M059J (cell line): ENCODE measurements around the gene ZEB2. TPM values are rescaled to one million over a fixed set of nuclear protein-coding genes. Genes with fewer than 3 reads are reported as not detected.

Experiments used
- DNase-seq: peaks from one replicate; pipeline ENCODE4 v3.0.0-alpha.2; 2012; ENCODE audit warnings: low read depth
- total RNA-seq: library from RNA; depleted of rRNA; stranded (reverse); fragments of >200 nt; shearing (Covaris generic); gene quantifications from 2 replicates; pipeline ENCODE4 v1.2.3, GENCODE V29; 2014

The ZEB2 gene
- total RNA-seq, 1 experiment from 2014 or later, result 15.9 TPM

DNA sequence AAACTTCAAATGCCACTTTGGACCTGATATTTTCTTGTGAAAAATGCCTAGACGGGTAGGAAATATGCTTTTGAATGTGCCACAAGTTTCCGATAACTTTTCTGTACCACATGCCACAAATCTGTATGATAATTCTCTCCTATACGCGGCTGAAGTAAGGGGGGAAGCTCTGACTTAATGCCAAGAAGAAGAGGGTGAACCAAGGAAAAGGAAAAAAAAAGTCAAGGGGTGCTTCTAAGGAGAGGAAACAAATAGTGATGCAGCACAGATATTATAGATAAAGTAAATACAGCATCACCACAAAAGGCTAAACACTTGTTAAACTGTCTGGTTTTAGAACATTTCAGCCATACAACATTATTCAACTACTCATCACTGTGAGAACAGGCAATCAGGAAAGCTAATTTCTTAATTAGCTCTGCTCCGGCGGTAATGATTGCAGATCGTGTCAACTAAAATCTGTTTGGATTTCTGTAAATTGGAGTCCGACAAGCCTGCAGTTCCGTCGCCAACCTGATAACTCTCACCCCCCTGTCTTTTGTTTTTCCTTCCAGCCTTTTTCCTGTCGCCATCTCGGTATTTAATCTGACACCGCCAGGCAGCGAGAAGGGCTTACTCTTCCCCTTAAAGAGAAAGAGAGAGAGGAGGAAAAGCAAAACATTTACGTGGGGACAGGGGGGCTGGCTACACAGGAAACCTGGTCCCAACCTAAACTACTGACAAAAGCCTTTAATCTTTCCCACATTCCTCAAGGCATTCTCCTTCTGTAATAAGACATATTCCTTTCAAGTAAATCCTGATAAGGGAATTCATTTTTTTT is 67.5 kb downstream of the ZEB2 start:
- DNase-seq, result peak; percentile 34

DNA sequence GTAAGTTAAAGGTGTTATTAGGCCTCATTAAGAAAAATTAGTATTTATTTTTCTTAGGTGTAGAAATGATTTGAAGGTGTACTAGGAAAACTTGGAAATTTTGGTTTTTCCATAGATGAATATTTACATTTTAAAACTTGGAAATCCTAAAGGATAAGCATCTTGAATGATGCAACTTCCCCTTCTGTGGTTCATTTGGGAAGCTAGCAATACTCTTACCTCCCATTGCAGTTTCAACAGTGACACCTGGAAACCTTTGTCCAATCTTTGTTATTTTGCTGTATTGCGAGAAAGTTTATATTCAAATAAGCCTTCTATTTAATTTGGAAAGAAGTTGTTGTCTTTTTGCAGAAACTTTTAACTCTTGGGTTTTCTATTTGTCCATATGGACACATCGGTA is 68.5 kb downstream of the ZEB2 start:
- no peak for DNase-seq

DNA sequence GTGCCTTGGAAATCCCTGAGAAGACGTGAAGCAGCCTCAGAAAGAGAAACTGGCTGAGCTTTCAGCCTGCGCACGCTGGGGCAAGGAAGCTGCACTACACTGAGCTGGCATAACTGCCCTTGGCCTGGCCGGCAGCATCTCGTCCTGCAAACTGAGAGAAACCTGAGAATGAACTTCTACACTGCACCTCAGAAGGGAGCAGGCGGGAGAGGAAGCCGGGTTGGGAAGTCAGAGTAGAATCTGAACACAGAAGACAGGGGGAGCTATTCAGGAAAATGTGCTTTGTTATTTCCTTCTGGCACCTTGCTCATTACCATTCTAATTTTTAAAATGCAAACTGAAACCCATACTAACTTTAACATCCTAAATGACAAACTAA is 70.9 kb downstream of the ZEB2 start:
- no peak for DNase-seq

DNA sequence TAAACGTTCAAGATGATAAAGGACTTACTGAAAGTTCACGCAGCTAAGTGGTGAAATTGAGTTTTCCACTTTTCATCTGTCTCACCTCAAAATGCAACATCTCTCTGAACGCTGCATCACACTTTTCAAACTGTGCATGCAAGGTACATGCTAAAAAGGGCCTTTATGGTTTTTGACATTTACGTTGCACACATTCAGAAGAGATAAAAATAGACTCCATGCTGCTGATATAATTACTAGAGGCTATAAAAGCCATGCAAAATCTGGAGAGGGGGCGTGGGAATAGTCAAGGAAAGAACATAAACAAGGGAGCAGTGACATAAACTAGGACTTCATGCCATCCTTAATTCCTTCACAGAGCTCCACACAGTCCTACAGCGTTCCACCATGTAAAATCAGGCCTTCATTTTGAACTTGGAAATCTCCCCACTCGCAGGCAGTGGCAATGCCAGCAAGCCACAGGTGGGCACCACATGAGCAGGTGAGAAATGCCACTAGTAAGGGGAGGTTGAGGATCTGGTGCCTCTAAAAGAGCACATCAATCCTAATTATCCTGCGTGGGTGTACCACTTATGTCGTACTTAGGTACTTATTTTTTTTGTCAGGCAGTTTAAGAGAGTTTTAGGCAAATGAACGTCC is 71.4 kb downstream of the ZEB2 start:
- DNase-seq, result no peak

DNA sequence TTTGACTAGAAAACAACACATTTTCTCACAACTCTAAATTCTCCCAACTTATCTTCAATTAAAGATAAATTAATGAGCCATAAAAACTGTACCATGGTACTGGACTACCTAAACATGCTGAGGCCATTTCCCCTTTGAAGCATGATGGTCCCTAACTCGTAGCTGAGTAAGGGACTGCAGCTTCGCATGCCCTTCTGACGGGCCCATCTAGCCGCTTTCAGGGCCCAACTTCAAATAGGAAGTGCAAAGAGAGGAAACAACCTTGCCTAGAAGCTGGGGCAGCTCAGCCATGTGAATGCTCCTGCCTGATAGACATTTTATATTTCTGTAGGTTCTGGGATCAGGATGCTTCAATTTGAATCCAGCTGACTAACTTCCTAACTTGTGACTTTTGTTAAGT is 72.4 kb downstream of the ZEB2 start:
- DNase-seq, result no peak

DNA sequence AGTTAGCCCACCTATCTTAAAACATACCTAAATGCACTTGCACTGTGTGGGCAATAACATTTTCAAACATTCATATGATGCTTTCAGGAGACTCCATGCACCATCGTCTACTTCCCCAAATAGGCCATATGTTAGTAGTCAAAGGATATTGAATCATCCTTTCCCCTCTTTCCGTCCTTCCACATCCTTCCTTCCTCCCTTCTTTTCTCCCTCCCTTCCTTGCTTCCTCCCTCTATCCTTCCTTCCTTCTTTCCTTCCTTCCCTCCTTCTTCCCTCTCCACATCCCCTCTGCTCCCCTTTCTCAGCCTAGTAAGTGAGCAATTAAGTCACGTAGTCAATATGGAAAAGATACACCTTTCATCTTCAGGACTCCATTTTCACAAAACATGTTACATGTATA is 73.8 kb downstream of the ZEB2 start:
- DNase-seq, result no peak

DNA sequence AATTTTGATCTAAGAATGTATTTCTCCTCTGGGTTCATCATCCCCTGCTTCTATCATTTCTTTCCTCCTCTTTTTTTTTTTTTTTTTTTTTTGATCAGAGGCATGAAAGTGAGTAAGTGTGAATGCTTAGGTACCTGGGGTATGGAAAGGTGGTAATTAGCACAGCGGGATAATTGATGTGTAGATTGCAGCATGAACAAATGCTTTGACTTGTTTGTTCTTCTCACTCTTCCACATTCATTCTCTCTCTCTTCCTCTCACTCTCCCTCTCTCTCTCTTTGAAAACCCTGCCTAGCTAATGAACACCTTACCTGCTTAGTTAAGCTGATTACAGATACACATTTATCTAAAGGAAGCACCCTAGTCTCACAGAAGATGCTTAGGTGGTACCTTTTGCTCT is 74.7 kb downstream of the ZEB2 start:
- DNase-seq, result no peak

DNA sequence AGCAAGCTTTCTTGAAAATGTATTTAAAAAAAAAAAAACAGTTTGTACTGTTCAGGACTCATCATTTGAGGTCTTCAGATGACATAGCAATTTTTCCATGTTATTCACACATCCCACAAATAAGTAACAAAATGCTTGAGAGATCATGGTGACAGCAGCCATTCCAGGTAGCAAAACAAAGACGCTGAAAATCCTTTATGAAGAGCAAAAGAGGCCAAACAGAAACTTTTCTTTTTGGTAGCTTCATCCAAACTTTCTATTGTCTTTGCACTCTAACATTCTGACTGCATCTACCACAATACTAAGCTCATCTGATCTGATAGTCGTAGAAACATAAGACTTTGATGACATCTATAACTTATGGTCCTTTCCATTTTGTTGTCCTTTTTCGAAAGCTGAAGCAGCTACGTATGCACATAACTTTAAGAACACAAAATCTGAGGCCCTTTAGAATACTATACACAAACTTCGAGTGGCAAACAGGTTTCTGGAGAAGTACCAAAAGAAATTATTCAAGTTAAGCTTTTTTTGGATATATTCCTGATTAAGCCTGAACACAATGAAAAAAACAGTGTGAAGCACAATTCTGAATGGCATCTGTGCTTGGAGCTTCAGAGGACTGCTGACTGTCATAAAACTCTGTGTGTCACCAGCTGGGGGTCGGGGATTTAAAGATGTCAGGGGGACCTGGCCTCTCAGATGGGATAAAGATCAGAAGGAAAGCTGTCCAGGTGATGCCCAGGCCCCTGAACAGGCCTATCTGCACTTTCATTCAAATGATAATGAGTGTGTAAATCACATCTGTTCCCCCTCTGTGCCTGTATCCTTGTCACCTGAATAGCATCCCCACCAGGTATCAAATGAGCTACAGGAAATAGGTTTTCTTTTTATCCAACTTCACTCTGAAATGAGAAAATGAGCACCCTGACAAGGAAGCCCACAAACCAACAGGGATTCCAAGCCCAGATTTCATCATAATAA is 75.8 kb downstream of the ZEB2 start:
- DNase-seq, result no peak

DNA sequence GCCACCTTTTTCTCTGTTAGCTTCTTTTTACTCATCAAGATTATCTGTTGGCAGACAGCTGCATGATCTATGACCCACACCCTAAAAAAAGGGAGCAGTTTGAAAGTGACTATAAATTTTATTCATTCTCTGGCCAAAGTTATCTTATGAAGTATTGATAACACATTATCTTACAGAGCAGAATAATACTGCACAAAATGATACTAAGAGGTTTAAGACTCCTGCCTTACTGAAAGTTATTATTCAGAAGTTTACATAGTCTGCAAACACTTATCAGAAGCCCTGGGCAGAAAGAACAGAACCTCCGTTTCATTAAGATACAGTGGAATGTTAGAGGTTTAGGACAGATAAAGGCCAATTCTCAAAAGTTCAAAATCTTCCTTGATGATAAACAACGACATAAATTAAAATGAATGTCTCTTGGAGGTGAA is 78.2 kb downstream of the ZEB2 start:
- DNase-seq, result no peak

DNA sequence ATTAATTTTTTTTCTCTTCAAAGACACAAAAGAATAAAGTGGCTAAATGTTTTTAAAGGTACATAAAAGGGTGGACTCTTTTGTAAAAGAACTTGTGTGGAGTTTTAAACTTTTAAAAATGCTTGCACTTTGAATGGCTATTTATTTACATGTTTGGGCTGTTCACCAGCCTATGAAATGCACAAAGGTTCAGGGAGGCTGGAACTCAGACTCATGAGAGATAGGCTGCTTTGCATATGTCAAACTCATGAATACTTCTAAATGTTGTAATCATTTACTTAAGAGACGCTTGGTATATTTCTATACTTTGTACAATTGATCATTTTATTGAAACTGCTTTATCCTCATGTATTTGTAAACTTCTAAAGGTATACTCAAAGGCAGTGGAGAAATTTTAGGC is 79.9 kb downstream of the ZEB2 start:
- no peak for DNase-seq

DNA sequence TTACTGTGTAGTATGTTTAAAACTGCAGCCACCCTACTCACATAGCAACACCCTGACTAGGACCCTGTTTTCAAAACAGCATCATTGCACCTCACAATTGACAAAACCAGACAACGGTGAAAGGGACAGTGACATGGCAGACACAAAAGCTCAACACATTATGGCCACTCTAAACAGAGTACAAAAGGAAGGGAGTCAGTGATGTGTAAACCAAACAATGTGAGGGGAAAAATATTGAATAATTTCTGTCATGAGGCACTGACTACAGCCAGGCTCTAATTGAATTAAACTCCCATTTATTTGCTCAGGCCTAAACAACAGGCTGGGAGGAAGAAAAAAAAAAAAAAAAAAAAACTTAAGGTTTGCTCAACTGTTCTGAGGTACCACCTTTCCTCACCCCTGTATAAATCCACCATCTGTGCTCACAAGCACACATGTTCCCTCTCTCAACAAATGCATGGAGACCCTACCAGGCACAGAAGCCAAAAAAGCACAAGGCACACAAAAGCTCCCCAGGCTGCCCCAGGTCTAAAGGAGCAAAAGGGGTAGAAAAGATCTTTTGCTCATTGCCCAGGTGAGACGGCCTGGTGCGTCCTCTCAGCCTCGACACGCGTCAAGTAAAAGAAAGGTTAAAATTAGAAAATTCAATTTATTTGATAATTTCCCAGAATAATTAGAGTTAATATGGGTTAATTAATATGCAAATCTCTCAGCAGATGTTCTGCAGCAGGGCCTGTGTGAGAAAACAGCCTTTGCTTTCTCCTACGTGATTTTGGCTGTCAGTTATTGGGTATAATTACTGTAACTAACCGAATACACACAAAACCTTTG is 80.9 kb downstream of the ZEB2 start:
- DNase-seq, result no peak

DNA sequence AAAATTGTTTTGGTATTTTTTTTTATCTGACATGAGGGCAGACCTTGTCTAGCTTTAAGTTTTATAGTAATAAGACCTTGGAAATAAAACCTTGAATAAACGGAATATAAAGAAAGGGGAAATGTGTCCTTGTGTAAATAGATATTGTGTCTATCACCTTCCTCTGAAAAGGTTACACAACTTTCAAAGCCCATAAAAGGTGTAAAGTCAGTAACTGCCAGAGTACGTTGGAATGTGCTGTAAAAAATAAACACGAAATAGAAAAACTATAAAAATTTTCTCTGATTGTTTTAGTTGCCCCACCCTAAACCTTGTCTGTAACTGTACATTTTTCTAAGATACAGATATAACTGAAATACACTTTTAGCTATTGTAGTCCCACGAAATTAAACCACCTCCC is 82.3 kb downstream of the ZEB2 start:
- no peak for DNase-seq

DNA sequence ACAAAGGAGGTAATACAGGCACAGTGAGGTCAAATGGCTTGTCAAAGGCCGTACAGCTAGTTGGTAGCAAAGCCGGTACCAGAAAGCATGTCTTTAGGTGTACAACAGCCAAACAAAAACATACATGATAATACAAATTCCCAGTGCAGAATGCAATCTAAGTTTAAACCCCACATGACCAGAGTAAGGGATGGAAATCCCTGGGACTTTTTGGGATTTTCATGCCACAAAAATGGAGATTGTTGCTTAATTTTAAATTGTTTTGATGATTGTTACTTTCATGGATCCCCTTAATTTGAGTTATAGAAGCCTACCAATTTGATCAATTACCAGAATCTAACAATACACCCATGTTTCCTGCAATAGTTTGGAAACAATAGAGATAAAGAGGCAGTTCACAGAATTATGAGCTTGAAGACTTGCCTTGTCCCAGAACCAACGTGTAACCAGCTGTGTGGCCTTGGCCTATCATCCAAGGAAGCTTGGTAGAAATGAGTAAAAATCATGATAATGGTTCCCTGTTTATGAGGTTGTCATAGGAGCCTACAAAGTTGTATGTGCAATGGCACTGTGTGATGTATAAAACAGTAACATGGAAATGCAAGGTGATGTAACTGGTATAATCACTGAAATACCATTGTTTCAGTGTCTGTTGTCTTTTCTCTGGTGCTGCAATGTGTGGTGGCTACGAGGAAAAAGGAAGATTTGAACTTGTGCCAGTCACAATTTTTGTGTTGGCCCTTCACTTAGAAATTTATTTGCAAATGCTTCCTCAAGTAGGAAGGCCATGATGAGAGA is 85.3 kb downstream of the ZEB2 start:
- DNase-seq, result no peak

DNA sequence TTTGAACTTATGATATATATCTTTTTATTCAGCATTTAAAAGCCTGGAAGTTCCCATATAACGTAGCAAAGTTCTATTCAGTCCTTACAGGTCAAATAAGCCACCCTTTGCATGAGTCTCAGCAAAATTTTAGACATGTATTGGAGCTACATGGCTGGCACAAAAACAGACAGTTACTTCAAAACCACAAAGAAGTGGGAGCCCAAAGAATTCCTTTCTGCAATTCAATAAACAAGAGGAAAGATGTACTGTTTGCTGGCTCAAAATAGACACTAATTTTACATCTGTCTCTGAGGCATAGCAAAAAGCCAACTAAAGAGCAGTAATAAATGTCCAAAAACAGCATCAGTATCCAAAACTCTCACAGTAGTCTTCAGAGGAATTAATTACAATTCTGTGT is 87.0 kb downstream of the ZEB2 start:
- peak; percentile 8 for DNase-seq

DNA sequence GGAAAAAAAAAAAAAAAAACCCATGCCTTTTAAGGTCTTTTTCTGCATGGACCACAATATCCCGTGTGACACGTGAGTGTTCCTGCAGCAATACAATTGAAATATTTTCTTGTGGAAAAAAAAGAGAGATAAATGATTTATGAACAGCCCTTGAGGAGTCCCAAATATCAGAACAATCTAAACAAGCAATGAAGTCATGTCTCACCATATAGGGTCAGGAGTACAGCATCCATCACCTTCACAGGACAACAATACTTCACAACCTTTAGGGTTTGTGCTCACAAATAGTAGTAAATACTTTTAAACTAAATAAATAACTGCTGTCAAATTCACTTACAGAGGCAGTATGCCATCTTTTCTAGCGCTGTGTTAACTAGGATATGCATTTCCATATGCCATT is 87.9 kb downstream of the ZEB2 start:
- no peak for DNase-seq

DNA sequence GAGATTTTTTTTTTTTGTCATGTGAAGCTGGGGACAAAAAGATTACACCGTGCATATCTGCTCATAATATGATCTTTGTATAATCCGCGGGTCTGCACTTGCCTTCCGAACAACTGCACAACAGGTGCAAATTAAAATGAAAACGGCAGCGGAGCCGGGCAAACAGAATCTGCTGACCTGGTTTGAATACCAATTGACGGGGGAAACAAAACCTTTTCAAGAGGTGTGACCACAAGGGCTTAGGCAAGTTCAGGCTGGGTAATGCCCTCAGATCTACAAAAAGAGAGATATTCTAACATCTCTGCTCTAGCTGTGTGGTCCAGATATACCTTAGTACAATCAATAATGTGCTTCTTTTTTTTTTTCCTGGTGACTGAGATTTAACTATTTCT is 88.5 kb downstream of the ZEB2 start:
- no peak for DNase-seq

DNA sequence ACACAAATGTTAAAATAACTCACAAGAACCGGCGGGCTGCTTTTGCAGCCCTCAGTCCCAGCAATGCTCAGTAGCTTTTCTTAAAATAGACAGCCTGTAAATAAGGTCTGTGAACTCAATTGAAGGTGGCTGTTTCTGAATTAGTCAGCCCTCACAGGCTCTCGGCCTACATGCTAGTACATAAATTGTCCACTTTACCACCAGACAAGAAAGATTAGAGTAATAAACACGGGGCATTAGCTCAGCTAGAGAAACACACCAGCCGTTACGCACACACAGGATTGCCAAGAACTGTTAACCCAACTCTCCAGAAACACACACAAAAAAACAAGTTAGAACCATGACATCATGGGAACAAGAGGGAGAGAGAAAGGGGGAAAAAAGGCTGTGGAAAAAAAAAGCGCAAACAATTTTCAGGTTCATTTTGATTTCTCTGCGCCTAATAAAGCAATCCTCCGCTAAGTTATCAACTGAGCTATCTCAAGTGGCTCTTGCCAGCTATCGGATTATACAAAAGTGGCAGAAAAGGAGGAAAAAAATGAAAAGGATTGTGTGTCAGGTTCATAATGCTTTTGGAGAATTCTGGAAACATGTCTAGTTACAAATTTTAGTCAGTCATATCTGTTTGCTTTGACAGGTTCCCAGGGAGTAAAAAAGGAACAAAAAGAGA is 89.1 kb downstream of the ZEB2 start:
- DNase-seq, result no peak

DNA sequence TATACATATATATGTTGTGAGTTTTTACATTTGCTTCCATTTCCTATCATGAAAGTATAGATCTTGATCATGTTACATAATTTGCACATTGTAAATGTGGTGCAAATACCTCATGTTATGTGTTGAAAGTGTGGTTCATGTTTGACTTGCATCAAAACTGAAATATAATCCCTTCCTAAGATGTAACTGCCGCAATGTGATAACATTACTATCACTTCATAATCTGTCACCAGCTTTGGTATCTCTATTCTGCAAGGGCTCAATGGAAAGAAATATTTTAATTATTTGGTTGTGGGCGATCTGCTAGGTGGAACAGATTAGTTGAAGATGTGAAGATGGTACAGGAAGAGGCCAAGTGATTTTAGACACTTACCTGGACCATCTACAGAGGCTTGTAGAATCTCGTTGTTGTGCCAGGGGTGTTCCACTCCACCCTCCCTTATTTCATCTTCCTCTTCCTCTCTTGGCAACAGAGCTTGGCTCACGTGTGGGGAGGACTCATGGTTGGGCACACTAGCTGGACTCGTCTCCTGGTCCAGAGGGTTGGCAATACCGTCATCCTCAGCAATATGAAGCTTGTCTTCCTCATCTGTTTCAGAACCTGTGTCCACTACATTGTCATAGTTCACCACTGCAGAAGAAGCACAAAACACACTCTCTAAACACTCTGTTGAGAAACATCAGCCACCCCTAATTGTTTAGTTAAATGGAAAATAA is 90.4 kb downstream of the ZEB2 start:
- DNase-seq, result no peak

DNA sequence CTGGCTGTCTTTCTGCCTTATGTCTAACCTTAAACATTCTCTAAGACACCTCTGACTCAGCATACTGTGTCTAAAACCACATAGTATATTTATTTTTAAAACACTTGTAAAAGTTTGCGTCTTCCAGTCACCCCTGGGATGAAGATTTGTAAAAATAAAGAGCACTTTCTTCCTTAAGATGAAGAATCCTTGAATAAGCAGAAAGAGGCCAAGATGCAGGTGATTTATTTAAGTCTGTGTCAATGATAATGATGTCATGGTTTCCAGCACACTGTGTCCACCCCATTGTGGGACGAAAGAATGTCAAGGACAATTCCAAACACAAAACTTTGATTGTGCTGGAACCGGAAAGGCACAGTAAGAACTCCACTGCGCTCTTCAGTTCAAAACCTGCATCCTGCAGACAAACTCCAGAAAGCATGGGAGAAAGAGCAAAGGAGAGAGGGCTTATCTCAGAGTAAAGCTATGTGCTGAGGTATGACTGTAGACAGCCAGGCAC is 92.9 kb downstream of the ZEB2 start:
- DNase-seq, result peak; percentile 90
